Peyer's patch (tissue), 4 donors: ENCODE data around the gene PHACTR3.

ENCODE experiments used
- POLR2A ChIP-seq, 2 donors: fragments of 450-650 bp; IDR thresholded peaks; one replicate each; pipeline ENCODE4 v1.5.1; 2017; ENCODE audit warnings: antibody characterized with exemption in 2 of 2, mild to moderate bottlenecking in 2 of 2, moderate library complexity in 2 of 2
- TF ChIP-seq, protein P1 (sequence below), 6 experiments: fragments of 450-650 bp in 4 of 6; fragments of 200-600 bp in 2 of 6; sonication (generic) in 1 of 6; IDR thresholded peaks; one replicate each; pipeline ENCODE4 v1.5.1; 2017 to 2019; ENCODE audit warnings: antibody characterized with exemption in 6 of 6, mild to moderate bottlenecking in 3 of 6, moderate library complexity in 1 of 6

DNA sequence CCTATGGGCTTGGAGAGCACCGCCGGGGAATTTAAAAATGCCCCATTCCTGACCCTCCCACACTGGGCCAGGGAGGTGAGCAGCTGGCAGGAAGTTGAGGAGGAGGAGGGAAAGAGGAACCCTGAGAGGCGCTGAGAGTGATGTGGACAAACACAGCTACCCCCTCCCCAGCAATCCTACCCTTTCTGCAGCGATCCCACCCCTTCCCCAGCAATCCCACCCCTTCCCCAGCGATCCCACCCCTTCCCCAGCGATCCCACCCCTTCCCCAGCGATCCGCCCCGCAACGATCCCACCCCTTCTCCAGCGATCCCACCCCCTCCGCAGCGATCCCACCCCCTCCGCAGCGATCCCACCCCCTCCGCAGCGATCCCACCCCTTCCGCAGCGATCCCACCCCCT is 217.4 kb downstream of the PHACTR3 start:
- TF ChIP-seq, protein P1, sequence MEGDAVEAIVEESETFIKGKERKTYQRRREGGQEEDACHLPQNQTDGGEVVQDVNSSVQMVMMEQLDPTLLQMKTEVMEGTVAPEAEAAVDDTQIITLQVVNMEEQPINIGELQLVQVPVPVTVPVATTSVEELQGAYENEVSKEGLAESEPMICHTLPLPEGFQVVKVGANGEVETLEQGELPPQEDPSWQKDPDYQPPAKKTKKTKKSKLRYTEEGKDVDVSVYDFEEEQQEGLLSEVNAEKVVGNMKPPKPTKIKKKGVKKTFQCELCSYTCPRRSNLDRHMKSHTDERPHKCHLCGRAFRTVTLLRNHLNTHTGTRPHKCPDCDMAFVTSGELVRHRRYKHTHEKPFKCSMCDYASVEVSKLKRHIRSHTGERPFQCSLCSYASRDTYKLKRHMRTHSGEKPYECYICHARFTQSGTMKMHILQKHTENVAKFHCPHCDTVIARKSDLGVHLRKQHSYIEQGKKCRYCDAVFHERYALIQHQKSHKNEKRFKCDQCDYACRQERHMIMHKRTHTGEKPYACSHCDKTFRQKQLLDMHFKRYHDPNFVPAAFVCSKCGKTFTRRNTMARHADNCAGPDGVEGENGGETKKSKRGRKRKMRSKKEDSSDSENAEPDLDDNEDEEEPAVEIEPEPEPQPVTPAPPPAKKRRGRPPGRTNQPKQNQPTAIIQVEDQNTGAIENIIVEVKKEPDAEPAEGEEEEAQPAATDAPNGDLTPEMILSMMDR (IDR thresholded peaks at IDR 0.05) = no peak
- no peak for TF ChIP-seq POLR2A (IDR thresholded peaks at IDR 0.05)
